ENCODE measurements around the gene DLX3.
"Not testable (repeated sequence)": the region's sequence is repeated elsewhere in the genome, so short reads cannot be mapped to it uniquely, and the experiment has no call there.

GRCh38 chr17:50040496-50040895, 45.5 kb upstream of the DLX3 start:
- not testable (repeated sequence) for TF ChIP-seq CTCF (IDR thresholded peaks at IDR 0.05; ENCODE audit: low read depth, low read length, missing input control); SP1 (IDR thresholded peaks at IDR 0.05)
